BJ (cell line): ENCODE measurements around the gene ACLY. TPM values are rescaled to one million over a fixed set of nuclear protein-coding genes. Genes with fewer than 3 reads are reported as not detected.
"Not testable (repeated sequence)": the region's sequence is repeated elsewhere in the genome, so short reads cannot be mapped to it uniquely, and the experiment has no call there.

ENCODE experiments used
- CTCF ChIA-PET: fragments of 350-600 bp; formaldehyde crosslinking; extraction: SDS; loops from one replicate; lab custom pipeline; 2021; ENCODE audit warnings: antibody characterized with exemption, inconsistent platforms; lab: Yijun Ruan, JAX
- POLR2A ChIA-PET: fragments of 300-600 bp; sonication (Branson Sonifier 250); formaldehyde crosslinking; extraction: SDS; loops from one replicate; lab custom pipeline; 2021; ENCODE audit warnings: antibody characterized with exemption; lab: Charles Lee
- DNase-seq: peaks from one replicate; pipeline ENCODE4 v3.0.0-alpha.2; 2011; ENCODE audit warnings: low read depth
- H3K27me3 ChIP-seq: 2 replicates; pipeline ENCODE4 v1.6.0; 2011; ENCODE audit warnings: low read length; ENCODE audit not compliant: control insufficient read depth, insufficient read depth
- H3K36me3 ChIP-seq: 2 replicates; pipeline ENCODE4 v1.5.1; 2011; ENCODE audit warnings: low read length; ENCODE audit not compliant: control insufficient read depth, insufficient read depth
- H3K4me3 ChIP-seq: 2 replicates; pipeline ENCODE4 v1.5.1; 2011; ENCODE audit warnings: low read depth, mild to moderate bottlenecking, control low read depth, low read length
- polyA plus RNA-seq: library from polyadenylated mRNA; depleted of rRNA; stranded (reverse); fragments of >200 nt; gene quantifications from 2 replicates; pipeline ENCODE4 v1.2.3, GENCODE V29; 2011
- TF ChIP-seq, protein P1 (sequence below): IDR thresholded peaks from 2 replicates; pipeline ENCODE4 v1.5.1; 2011; ENCODE audit warnings: low read depth, mild to moderate bottlenecking, control low read depth, inconsistent platforms, low read length, moderate library complexity; ENCODE audit not compliant: insufficient read depth

ACLY gene
- polyA plus RNA-seq, 1 experiment: 170 TPM

GRCh38 chr17:41860254-41860931, 58.4 kb downstream of the ACLY start:
- Histone ChIP-seq H3K27me3 (no peaks in the 10 kb centered on the region), H3K4me3 (no peak overlapping the region), H3K36me3 (no peaks in the 10 kb centered on the region)
- no peak for DNase-seq
- ChIA-PET CTCF (interaction anchor here (1.0 to 1.1 kb wide), 3 partner anchors 12 to 58 kb away, joined by 3 read pairs; partner anchors contain the start of gene ACLY), POLR2A (no interaction called here)
- TF ChIP-seq, protein P1, sequence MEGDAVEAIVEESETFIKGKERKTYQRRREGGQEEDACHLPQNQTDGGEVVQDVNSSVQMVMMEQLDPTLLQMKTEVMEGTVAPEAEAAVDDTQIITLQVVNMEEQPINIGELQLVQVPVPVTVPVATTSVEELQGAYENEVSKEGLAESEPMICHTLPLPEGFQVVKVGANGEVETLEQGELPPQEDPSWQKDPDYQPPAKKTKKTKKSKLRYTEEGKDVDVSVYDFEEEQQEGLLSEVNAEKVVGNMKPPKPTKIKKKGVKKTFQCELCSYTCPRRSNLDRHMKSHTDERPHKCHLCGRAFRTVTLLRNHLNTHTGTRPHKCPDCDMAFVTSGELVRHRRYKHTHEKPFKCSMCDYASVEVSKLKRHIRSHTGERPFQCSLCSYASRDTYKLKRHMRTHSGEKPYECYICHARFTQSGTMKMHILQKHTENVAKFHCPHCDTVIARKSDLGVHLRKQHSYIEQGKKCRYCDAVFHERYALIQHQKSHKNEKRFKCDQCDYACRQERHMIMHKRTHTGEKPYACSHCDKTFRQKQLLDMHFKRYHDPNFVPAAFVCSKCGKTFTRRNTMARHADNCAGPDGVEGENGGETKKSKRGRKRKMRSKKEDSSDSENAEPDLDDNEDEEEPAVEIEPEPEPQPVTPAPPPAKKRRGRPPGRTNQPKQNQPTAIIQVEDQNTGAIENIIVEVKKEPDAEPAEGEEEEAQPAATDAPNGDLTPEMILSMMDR: no peak

GRCh38 chr17:41851382-41851781, 67.4 kb downstream of the ACLY start:
- H3K4me3 ChIP-seq, POLR2A ChIA-PET, H3K27me3 ChIP-seq, DNase-seq, H3K36me3 ChIP-seq: not testable (repeated sequence)
- CTCF ChIA-PET: interaction anchor here (0.7 to 1.4 kb wide), 3 partner anchors 10 to 175 kb away, joined by 3 read pairs; no protein-coding TSS in a partner anchor

GRCh38 chr17:41849251-41849990, 69.3 kb downstream of the ACLY start:
- ChIA-PET POLR2A (no interaction called here), CTCF (interaction anchor here (0.6 to 1.9 kb wide), 4 partner anchors 15 to 95 kb away, joined by 3 to 4 read pairs (median 4); no protein-coding TSS in a partner anchor)
- no peak for DNase-seq
- TF ChIP-seq, protein P1: no peak
- no peaks in the 10 kb centered on the region for H3K36me3 ChIP-seq
- no peaks in the 10 kb centered on the region for H3K27me3 ChIP-seq
- H3K4me3 ChIP-seq: no peak overlapping the region

DNA sequence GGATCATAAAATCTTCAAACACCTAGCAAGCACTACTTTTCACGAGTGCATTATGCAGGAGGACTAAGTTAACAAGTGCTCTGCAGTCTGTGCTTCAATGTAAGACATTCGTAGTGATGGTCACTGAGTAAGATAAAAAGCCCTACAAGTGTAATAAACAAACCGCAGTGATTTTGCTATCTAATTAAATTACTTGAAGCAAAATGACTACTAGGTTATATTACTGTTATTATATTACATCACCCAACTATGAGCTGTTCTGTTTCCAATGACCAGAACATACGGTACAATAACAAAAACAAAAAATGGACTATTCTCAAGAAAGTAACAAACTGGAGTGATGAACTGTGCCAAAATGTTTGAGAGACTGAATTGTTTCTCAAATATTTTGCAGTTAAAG, 70.0 kb downstream of the ACLY start:
- DNase-seq: no peak

DNA sequence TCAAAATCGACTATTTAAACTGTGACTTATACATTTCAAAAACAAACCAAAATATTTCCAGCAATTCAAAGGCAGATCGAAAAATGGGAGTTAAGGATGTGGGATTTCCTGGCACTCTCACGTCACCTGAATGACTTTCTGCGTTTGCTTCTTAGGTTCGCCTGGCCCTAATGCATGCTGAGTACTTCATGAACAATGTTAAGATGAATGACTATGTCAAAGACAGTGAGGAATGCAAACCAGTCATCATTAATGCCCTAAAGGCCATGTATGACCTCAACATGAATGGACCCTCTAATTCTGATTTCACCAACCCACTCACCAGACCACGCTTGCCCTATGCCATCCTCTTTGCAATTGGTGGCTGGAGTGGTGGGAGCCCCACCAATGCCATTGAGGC, 73.8 kb downstream of the ACLY start:
- POLR2A ChIA-PET: no interaction called here
- Histone ChIP-seq H3K4me3 (no peak overlapping the region), H3K27me3 (no peaks in the 10 kb centered on the region), H3K36me3 (no peaks in the 10 kb centered on the region)
- CTCF ChIA-PET: no interaction called here
- TF ChIP-seq, protein P1: no peak
- DNase-seq: no peak

More for the DNA sequence above, 70.0 kb downstream of the ACLY start:
- CTCF ChIA-PET: interaction anchor here (0.9 to 1.9 kb wide), 3 partner anchors 12 to 47 kb away, joined by 3 to 4 read pairs (median 4); no protein-coding TSS in a partner anchor
- no peak overlapping the region for H3K4me3 ChIP-seq
- TF ChIP-seq, protein P1: no peak
- no peaks in the 10 kb centered on the region for H3K27me3 ChIP-seq
- no peaks in the 10 kb centered on the region for H3K36me3 ChIP-seq
- POLR2A ChIA-PET: no interaction called here

DNA sequence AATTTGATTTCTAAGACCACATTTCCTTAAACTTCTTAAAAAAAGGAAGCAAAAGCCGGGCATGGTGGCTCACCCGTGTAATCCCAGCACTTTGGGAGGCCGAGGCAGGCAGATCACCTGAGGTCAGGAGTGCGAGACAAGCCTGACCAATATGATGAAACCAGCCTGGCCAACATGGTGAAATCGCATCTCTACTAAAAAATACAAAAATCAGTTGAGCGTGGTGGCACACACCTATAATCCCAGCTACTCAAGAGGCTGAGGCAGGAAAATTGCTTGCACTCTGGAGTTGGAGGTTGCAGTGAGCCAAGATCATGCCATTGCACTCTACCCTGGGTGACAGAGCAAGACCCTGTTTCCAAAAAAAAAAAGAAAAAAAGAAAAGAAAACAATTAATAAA, 78.0 kb downstream of the ACLY start:
- CTCF ChIA-PET, H3K36me3 ChIP-seq, DNase-seq, H3K27me3 ChIP-seq, H3K4me3 ChIP-seq, POLR2A ChIA-PET: not testable (repeated sequence)

DNA sequence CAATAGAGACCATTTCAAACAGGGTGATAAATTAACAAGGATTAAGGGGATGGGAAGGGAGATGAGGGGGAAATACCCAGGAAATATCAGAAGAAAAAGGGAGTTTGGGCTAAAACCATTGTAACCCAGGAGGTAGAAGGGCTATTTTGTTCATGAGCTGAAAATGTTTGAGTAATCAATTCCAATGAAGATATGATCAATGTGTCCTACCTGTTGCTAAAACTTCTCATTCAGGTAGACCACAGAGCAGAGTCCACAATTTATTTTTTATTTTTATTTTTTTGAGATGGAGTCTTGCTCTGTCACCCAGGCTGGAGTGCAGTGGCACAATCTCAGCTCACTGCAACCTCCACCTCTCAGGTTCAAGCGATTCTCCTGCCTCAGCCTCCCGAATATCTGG, 79.3 kb downstream of the ACLY start:
- H3K27me3 ChIP-seq, H3K36me3 ChIP-seq, DNase-seq, POLR2A ChIA-PET, H3K4me3 ChIP-seq: not testable (repeated sequence)
- CTCF ChIA-PET: interaction anchor here (0.6 to 0.9 kb wide), 2 partner anchors 11 to 1935 kb away, joined by 3 read pairs; no protein-coding TSS in a partner anchor
